ENCODE measurements around the gene RASA3.

The RASA3 gene

GRCh38 chr13:114010401-114011101 lies 121.9 kb downstream of the RASA3 start:
- Histone ChIP-seq H3K9ac (ENCODE audit: low read depth, low read length) (no peak overlapping the region), H3K4me1 (ENCODE audit: control insufficient read depth, insufficient read depth, low read length) (no peaks in the 10 kb centered on the region), H3K36me3 (ENCODE audit: insufficient read depth, low read length) (peaks cover 46% of the 10 kb centered on the region), H3K4me2 (ENCODE audit: low read length) (no peak overlapping the region), H3K4me3 (ENCODE audit: low read length) (no peak overlapping the region), H3K9me3 (replicated peaks; ENCODE audit: low read length) (no peaks in the 10 kb centered on the region), H3K27me3 (ENCODE audit: control insufficient read depth, insufficient read depth, low read length) (no peaks in the 10 kb centered on the region)

DNA sequence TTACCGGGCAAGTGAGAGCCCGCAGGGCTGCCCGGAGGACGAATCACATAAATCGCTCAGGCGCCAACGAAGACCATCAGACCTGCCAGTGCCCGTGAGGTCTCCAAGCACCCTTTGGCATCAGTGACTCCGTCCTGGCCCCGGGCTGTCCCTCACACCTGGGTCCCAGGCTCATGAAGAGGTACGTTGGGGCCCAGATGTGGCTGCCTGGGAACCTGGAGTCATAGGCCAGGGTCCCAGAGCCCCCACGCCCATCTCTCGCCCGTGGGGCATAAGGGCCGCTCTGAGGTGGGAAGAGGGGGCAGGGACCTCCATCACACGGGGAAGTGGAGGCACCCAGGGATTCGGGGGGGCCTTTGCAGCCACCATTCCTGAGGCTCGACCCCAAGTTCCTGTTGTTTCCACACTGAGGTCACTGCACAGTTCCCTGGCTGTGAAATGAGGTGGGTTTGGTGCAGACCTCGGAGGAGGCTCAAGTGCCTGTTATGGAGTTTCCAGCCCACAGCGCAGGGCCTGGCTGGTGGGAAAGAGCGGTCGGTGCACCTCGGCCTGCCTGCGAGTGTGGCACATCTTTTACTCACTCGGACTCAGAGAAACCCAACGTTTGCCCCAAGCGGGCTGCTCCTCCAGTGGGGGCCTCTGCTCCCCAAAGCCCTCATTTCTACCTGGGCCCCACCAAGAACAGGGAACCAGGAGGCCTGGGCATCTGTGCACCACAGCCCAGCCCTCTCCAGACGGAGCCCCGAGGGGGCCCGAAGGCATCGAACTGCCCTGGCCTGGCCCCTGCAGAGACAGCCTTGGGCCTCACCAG lies 122.6 kb downstream of the RASA3 start:
- Histone ChIP-seq H3K4me3 (ENCODE audit: low read length) (no peak overlapping the region), H3K4me2 (ENCODE audit: low read length) (no peak overlapping the region), H3K27me3 (ENCODE audit: control insufficient read depth, insufficient read depth, low read length) (no peaks in the 10 kb centered on the region), H3K9me3 (replicated peaks; ENCODE audit: low read length) (no peaks in the 10 kb centered on the region), H3K9ac (ENCODE audit: low read depth, low read length) (no peak overlapping the region), H3K36me3 (ENCODE audit: insufficient read depth, low read length) (peaks cover 38% of the 10 kb centered on the region), H3K4me1 (ENCODE audit: control insufficient read depth, insufficient read depth, low read length) (peaks cover 6% of the 10 kb centered on the region)

DNA sequence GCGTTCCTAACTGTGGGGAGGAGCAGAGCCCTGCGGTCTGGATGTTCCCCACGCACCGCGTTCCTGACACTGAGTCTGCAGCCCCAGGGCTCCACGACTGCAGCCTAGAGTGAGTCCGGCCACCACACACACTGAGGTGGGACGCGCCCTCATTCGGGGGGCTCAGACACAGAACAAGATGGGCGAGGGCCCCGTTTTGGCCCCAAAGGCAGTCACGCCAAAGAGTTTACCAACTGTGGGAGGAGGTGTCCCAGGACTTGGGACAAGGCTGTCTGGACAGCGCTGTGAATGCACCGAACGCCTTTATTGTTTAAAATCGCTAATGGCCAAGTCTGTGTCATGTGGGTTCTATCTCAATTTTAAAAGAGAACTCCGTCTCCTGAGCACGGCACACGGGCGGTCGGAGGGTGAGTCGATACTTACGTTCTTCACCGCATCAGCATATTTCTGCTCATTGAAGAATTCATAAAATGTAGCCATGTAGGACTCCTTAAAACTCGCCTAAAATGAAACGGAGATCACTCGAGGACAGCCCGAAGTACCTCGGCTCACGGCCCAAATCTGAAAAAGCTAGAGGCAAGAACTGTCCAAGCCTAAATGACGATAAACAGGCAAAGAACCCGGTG lies 123.3 kb downstream of the RASA3 start:
- H3K27me3 ChIP-seq (ENCODE audit: control insufficient read depth, insufficient read depth, low read length): no peaks in the 10 kb centered on the region
- H3K4me1 ChIP-seq (ENCODE audit: control insufficient read depth, insufficient read depth, low read length): peaks cover 6% of the 10 kb centered on the region
- H3K9ac ChIP-seq (ENCODE audit: low read depth, low read length): no peak overlapping the region
- no peaks in the 10 kb centered on the region for H3K9me3 ChIP-seq (replicated peaks; ENCODE audit: low read length)
- H3K36me3 ChIP-seq (ENCODE audit: insufficient read depth, low read length): peaks cover 31% of the 10 kb centered on the region
- no peak overlapping the region for H3K4me3 ChIP-seq (ENCODE audit: low read length)
- no peak overlapping the region for H3K4me2 ChIP-seq (ENCODE audit: low read length)

DNA sequence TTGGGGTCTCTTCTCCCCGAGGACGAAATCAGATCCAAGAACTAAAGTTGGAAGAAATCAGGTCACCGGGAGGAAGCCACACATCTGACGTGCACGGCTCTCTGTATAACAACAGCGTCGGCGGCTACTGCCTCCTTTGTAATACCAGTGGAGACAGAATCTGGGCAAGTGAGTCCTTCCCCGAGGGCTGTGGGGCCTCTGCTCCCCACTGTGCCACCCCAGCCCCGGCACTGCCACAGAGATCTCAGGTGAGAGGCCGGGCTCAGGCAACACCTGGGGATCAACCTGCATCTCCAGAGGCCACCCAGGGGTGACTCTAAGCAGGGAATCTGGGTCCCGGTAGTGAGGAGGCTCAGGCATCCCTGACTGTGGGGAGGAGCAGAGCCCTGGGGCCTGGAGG lies 124.9 kb downstream of the RASA3 start:
- H3K9ac ChIP-seq (ENCODE audit: low read depth, low read length): no peak overlapping the region
- H3K4me2 ChIP-seq (ENCODE audit: low read length): no peak overlapping the region
- H3K36me3 ChIP-seq (ENCODE audit: insufficient read depth, low read length): peaks cover 36% of the 10 kb centered on the region
- H3K9me3 ChIP-seq (replicated peaks; ENCODE audit: low read length): no peaks in the 10 kb centered on the region
- H3K27me3 ChIP-seq (ENCODE audit: control insufficient read depth, insufficient read depth, low read length): no peaks in the 10 kb centered on the region
- no peak overlapping the region for H3K4me3 ChIP-seq (ENCODE audit: low read length)
- H3K4me1 ChIP-seq (ENCODE audit: control insufficient read depth, insufficient read depth, low read length): peaks cover 6% of the 10 kb centered on the region

GRCh38 chr13:114005206-114005724 lies 127.2 kb downstream of the RASA3 start:
- Histone ChIP-seq H3K4me1 (ENCODE audit: control insufficient read depth, insufficient read depth, low read length) (peaks cover 6% of the 10 kb centered on the region), H3K9ac (ENCODE audit: low read depth, low read length) (no peak overlapping the region), H3K4me3 (ENCODE audit: low read length) (no peak overlapping the region), H3K36me3 (ENCODE audit: insufficient read depth, low read length) (peaks cover 45% of the 10 kb centered on the region), H3K4me2 (ENCODE audit: low read length) (no peak overlapping the region), H3K27me3 (ENCODE audit: control insufficient read depth, insufficient read depth, low read length) (no peaks in the 10 kb centered on the region), H3K9me3 (replicated peaks; ENCODE audit: low read length) (no peaks in the 10 kb centered on the region)

GRCh38 chr13:114004420-114005205 lies 127.8 kb downstream of the RASA3 start:
- H3K4me2 ChIP-seq (ENCODE audit: low read length): no peak overlapping the region
- H3K27me3 ChIP-seq (ENCODE audit: control insufficient read depth, insufficient read depth, low read length): no peaks in the 10 kb centered on the region
- H3K4me3 ChIP-seq (ENCODE audit: low read length): no peak overlapping the region
- peaks cover 6% of the 10 kb centered on the region for H3K4me1 ChIP-seq (ENCODE audit: control insufficient read depth, insufficient read depth, low read length)
- H3K9ac ChIP-seq (ENCODE audit: low read depth, low read length): no peak overlapping the region
- H3K36me3 ChIP-seq (ENCODE audit: insufficient read depth, low read length): peaks cover 42% of the 10 kb centered on the region
- no peaks in the 10 kb centered on the region for H3K9me3 ChIP-seq (replicated peaks; ENCODE audit: low read length)

DNA sequence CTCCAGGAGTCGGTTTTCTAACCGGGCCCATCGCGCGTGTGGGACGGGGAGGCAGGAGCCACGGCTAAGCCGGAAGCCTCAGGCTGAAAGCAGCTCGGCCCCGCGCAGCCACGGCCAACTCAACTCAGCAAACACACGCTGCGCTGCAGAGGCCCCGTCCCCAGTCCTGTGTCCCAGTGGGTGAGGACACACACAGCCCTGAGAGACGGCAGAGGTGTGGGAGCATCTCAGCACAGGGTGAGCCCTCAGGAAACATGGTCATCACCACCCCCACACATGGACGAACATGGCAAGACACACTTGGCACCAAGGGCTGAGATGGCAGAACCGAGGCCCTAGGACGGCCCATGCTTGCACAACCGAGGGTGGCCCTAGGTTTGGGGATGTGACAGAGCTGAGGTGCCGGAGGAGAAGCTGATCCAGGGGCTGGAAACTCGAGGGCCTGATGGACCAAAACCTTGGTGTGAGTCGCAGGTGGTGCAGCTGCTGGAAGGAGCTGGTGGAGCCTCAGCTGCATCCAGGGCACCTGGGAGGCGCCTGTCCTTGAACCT lies 129.6 kb downstream of the RASA3 start:
- Histone ChIP-seq H3K9ac (ENCODE audit: low read depth, low read length) (no peak overlapping the region), H3K4me3 (ENCODE audit: low read length) (no peak overlapping the region), H3K4me1 (ENCODE audit: control insufficient read depth, insufficient read depth, low read length) (peaks cover 17% of the 10 kb centered on the region), H3K4me2 (ENCODE audit: low read length) (no peak overlapping the region), H3K9me3 (replicated peaks; ENCODE audit: low read length) (no peaks in the 10 kb centered on the region), H3K27me3 (ENCODE audit: control insufficient read depth, insufficient read depth, low read length) (no peaks in the 10 kb centered on the region), H3K36me3 (ENCODE audit: insufficient read depth, low read length) (peaks cover 45% of the 10 kb centered on the region)

DNA sequence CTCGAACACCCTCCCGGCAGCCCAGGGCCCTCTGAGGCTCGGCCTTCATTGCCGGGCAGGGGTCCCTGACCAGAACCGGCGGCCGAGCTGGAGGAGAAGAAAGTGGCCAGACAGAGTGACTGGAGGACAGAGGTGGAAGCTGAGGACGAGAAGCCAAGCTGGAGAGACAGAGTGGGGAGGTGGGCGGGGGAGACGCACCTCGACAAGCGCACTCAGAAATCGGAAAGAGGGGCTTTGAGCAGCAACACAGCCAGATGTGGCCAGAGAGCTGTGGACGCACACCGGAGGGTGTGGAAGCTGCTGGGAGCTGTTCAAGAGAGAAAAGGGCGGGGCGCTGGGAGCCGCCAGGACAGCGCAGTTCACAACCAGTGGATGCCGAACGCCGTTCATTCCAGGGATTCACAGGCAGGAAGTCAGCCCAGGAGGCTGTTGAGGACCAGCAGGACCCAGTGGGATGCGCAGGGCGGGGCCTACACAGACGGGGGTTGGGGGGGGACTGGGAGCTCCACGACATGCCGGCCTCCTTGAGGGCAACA lies 130.3 kb downstream of the RASA3 start:
- no peak overlapping the region for H3K4me2 ChIP-seq (ENCODE audit: low read length)
- no peak overlapping the region for H3K4me3 ChIP-seq (ENCODE audit: low read length)
- peaks cover 47% of the 10 kb centered on the region for H3K36me3 ChIP-seq (ENCODE audit: insufficient read depth, low read length)
- peaks cover 23% of the 10 kb centered on the region for H3K4me1 ChIP-seq (ENCODE audit: control insufficient read depth, insufficient read depth, low read length)
- no peaks in the 10 kb centered on the region for H3K9me3 ChIP-seq (replicated peaks; ENCODE audit: low read length)
- no peaks in the 10 kb centered on the region for H3K27me3 ChIP-seq (ENCODE audit: control insufficient read depth, insufficient read depth, low read length)
- H3K9ac ChIP-seq (ENCODE audit: low read depth, low read length): no peak overlapping the region

DNA sequence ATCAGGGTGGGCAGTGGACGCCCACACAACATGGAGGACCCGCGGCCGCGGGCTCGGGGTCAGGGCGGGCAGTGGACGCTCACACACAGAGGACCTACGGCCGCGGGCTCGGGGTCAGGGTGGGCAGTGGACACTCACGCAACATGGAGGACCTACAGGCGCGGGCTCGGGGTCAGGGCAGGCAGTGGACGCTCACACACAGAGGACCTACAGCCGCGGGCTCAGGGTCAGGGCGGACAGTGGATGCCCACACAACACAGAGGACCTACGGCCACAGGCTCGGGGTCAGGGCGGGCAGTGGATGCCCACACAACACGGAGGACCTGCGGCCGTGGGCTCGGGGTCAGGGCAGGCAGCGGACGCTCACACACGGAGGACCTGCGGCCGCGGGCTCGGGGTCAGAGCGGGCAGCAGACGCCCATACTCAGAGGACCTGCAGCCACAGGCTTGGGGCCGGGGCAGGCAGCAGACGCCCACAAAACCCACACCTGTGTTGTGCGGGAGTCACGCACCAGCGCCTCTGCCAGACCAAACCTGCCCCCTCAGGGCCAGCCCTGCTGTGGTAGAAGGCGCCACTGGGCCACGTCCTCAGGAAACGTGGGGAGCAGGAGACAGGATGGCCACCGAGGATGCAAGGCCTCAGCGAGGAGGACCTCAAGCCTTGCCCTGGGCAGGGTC lies 131.0 kb downstream of the RASA3 start:
- Histone ChIP-seq H3K27me3 (ENCODE audit: control insufficient read depth, insufficient read depth, low read length) (no peaks in the 10 kb centered on the region), H3K4me3 (ENCODE audit: low read length) (no peak overlapping the region), H3K9me3 (replicated peaks; ENCODE audit: low read length) (no peaks in the 10 kb centered on the region), H3K36me3 (ENCODE audit: insufficient read depth, low read length) (peaks cover 53% of the 10 kb centered on the region), H3K4me1 (ENCODE audit: control insufficient read depth, insufficient read depth, low read length) (peaks cover 23% of the 10 kb centered on the region), H3K4me2 (ENCODE audit: low read length) (no peak overlapping the region), H3K9ac (ENCODE audit: low read depth, low read length) (no peak overlapping the region)

Measured in skeletal muscle satellite cell (primary cell).